ENCODE measurements around the gene SEC16A. TPM values are rescaled to one million over a fixed set of nuclear protein-coding genes. Genes with fewer than 3 reads are reported as not detected.

The SEC16A gene
- total RNA-seq, 4 donors from 2014 or later: 35.5 to 71.0 (median 50.5) TPM

DNA sequence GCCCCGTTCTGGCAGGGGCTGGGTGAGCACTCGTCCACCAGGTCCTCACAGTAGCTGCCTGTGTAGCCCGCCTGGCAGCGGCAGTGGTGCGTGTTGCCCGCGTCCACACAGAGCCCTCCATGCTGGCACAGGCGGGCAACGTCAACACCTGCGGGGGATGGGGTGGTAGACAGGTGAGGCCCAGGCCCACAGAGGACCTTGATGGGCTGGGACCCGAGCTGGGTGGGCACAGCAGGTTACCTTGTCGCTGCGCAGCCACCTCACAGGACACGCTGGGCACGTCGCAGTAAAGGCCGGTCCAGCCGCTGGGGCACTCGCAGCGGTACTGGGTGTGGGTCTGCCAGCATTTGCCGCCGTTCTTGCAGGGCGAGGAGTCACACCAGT is 25.1 kb upstream of the SEC16A start:
- Histone ChIP-seq H3K36me3 (peaks cover 0 to 100% of the 10 kb centered on the region in 2 donors), H3K27ac (no peak overlapping the region), H3K4me3 (no peak overlapping the region), H3K4me1 (peaks cover 0 to 19% (median 0%) of the 10 kb centered on the region in 3 donors), H3K9me3 (no peaks in the 10 kb centered on the region), H3K27me3 (no peaks in the 10 kb centered on the region)
- 94% methylated on average over 3 of the region's 23 CpGs; no CpG with 5 or more reads in 1 of the 2 donors for WGBS, 2 donors (ENCODE audit: low coverage in 1 of 2)
- TF ChIP-seq POLR2A (IDR thresholded peaks at IDR 0.05) (no peak), EP300 (IDR thresholded peaks at IDR 0.05) (no peak), POLR2AphosphoS5 (IDR thresholded peaks at IDR 0.05) (no peak)
- TF ChIP-seq, protein P1, sequence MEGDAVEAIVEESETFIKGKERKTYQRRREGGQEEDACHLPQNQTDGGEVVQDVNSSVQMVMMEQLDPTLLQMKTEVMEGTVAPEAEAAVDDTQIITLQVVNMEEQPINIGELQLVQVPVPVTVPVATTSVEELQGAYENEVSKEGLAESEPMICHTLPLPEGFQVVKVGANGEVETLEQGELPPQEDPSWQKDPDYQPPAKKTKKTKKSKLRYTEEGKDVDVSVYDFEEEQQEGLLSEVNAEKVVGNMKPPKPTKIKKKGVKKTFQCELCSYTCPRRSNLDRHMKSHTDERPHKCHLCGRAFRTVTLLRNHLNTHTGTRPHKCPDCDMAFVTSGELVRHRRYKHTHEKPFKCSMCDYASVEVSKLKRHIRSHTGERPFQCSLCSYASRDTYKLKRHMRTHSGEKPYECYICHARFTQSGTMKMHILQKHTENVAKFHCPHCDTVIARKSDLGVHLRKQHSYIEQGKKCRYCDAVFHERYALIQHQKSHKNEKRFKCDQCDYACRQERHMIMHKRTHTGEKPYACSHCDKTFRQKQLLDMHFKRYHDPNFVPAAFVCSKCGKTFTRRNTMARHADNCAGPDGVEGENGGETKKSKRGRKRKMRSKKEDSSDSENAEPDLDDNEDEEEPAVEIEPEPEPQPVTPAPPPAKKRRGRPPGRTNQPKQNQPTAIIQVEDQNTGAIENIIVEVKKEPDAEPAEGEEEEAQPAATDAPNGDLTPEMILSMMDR (IDR thresholded peaks at IDR 0.05): no peak
- ATAC-seq: no peak

DNA sequence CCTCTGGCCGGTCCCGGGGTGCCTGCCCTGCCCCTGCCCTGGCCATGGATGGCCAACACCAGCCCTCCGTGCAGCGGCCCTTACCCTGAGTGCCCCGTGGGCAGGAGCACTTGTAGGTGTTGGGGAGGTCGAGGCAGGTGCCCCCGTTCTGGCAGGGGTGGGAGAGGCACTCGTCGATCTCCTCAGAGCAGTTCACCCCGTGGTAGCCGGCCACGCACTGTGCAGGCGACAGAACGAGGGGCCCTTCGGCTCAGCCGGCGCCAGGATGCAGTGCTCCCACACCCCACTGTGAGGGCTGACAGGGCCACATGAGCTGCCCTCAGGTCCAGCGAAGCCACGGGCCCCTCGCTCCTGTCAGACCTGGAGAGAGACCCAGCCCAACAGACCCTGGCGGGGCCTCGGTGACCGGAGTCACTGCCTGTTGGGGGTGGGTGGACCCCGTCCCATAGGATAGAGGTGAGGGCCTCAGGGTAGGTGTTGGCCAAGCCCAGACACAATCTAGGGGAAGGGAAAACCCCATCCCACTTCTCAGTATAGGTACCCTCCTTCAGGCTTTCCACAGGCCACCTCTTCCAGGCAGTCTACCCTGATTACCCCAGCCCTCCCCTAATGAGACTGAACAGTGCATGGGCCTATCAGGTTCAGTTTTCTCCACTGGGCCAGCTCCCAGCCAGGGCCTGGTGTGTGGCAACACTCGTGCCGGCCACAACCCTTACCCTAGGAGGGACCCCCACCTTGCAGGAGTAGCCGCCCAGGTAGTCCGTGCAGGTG is 24.6 kb upstream of the SEC16A start:
- Histone ChIP-seq H3K27ac (no peak overlapping the region), H3K4me1 (peaks cover 0 to 19% (median 0%) of the 10 kb centered on the region in 3 donors), H3K36me3 (peaks cover 0 to 100% of the 10 kb centered on the region in 2 donors), H3K4me3 (no peak overlapping the region), H3K9me3 (no peaks in the 10 kb centered on the region), H3K27me3 (no peaks in the 10 kb centered on the region)
- TF ChIP-seq POLR2A (IDR thresholded peaks at IDR 0.05): no peak
- no peak for TF ChIP-seq POLR2AphosphoS5 (IDR thresholded peaks at IDR 0.05)
- TF ChIP-seq EP300 (IDR thresholded peaks at IDR 0.05): no peak
- 80% methylated on average over 1 of the region's 28 CpGs; no CpG with 5 or more reads in 1 of the 2 donors for WGBS, 2 donors (ENCODE audit: low coverage in 1 of 2)
- no peak for ATAC-seq

GRCh38 chr9:136506425-136506824 is 23.6 kb upstream of the SEC16A start:
- Histone ChIP-seq H3K4me1 (peaks cover 0 to 16% (median 0%) of the 10 kb centered on the region in 3 donors), H3K9me3 (no peaks in the 10 kb centered on the region), H3K36me3 (peaks cover 0 to 100% of the 10 kb centered on the region in 2 donors), H3K27ac (no peak overlapping the region), H3K4me3 (no peak overlapping the region), H3K27me3 (no peaks in the 10 kb centered on the region)
- no peak for ATAC-seq
- TF ChIP-seq EP300 (IDR thresholded peaks at IDR 0.05): no peak
- TF ChIP-seq, protein P1 (IDR thresholded peaks at IDR 0.05): no peak
- 93% methylated on average over 9 of the region's 30 CpGs; no CpG with 5 or more reads in 1 of the 2 donors for WGBS, 2 donors (ENCODE audit: low coverage in 1 of 2)

DNA sequence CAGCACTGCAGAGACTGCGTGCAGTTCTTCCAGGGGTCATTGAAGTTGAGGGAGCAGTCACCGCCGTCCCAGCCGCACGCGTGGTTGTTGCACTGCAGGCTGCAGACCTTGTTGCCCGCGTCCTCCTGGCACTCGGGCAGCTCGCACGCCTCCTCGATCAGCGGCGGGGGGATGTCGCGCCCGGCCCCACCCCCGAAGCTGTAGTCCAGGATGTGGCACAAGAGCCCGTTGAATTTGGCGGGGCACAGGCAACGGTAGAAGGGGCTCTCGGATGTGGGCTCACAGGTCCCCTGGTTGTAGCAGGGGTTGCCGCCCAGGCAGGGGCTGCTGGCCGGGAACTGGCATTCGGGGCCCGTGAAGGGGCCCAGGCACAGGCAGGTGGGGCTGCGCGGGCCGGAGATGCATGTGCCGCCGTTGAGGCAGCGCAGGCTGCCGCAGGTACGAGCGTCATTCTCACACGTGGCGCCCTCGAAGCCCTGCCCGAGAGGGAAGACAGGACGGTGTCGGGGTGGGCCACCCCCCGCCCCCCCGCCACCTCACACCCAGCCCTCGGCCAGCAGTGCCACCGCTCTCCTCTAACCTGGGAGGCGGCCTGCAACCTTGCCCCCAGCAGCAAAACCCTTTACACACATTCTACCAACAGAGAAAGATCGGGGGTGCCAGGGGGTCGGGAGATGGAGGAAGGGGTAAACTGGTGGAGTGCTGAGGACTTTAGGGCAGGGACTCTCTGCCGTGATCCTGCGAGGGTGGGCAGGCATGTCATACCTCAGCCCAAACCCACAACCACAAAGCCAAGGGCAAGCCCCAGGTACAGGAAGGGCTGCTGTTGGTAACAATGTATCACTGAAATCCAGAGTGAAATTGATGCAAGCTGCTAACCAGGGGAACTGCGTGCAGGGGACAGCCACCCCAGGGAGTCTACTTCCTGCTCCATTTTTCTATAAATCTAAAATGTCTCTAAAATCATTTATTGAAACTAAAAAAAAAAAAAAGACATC is 22.9 kb upstream of the SEC16A start:
- Histone ChIP-seq H3K36me3 (peaks cover 0 to 100% of the 10 kb centered on the region in 2 donors), H3K27ac (no peak overlapping the region), H3K4me1 (peaks cover 0 to 9% (median 0%) of the 10 kb centered on the region in 3 donors), H3K27me3 (no peaks in the 10 kb centered on the region), H3K9me3 (no peaks in the 10 kb centered on the region), H3K4me3 (no peak overlapping the region)
- ATAC-seq: no peak
- WGBS, 2 donors (ENCODE audit: low coverage in 1 of 2): 94% methylated on average over 12 of the region's 51 CpGs; no CpG with 5 or more reads in 1 of the 2 donors
- TF ChIP-seq, protein P1 (IDR thresholded peaks at IDR 0.05): no peak
- TF ChIP-seq POLR2AphosphoS5 (IDR thresholded peaks at IDR 0.05) (no peak), EP300 (IDR thresholded peaks at IDR 0.05) (no peak), POLR2A (IDR thresholded peaks at IDR 0.05) (no peak)
